Measurements from ENCODE around the gene ZBTB17. TPM values are rescaled to one million over a fixed set of nuclear protein-coding genes. Genes with fewer than 3 reads are reported as not detected.

ZBTB17 gene
- total RNA-seq, 1 donor from 2014 or later = 26.5 TPM

GRCh38 chr1:15960808-15961207 lies 15.1 kb downstream of the ZBTB17 start:
- no peak for ATAC-seq

DNA sequence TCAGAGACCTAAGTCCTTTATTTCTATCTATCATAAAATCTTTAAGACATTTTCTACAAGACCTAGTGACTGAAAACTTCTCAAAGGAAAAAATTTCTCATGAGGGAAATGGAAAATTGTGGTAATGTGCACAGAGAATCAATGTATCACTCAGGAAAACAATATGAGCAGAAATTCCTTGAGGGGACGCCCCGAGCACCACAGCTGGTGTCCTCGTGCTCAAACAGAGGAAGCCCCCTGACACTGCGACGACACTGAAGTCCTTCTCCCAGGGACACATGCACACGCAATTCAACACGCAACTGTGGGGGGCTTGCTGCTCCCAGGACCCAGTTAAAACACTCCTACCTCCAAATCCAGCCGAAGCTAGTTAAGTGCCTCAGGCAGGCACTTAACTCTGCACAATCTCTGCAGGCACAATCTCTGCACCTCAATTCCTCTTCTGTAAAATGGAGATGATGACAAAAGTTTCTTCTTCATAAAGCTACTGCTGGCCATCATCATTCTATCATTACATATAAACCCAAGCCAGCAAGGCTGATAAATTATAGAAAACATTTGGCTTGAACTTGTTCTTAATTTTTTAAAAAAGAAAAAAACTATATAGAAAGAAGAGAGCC lies 16.0 kb downstream of the ZBTB17 start:
- no peak for ATAC-seq

DNA sequence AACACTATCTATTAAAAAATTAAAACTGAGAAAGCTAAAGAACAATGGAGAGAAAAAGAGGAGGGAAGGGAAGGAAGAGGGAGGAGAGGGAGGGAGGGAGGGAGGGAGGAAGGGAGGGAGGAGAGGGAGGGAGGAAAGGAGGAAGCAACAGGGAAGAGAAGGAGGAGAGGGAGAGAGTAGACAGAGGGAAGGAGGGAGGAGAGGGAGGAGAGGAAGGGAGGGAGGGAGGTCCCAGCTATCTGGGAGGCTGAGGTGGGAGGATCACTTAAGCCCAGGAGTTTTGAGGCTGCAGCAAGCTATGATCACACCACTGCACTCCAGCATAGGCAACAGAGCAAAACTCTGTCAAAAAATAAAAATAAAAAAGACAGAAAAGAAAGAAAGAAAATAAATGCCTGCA lies 16.5 kb downstream of the ZBTB17 start:
- ATAC-seq = no peak

- ATAC-seq = no peak
Measured at GRCh38 chr1:15958793-15959192, 17.1 kb downstream of the ZBTB17 start.

DNA sequence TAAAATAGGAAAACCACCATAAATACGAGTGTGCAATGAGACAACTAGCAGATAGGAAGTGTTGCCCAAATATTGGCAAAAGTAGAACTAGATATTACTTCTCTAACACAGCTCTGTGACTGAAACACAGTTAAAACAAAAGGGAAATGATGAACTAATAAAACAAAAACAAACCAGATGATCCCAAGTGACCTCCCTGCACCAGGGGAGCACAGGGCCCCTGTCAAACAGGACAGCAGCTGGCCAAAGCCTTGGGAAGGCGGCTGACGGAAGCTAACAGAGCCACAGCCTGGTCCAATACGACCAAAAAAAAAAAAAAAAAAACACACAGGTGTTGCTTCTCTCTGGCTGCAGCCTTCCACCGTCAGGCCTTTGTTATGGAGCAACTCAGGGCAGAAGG lies 17.8 kb downstream of the ZBTB17 start:
- ATAC-seq = no peak

DNA sequence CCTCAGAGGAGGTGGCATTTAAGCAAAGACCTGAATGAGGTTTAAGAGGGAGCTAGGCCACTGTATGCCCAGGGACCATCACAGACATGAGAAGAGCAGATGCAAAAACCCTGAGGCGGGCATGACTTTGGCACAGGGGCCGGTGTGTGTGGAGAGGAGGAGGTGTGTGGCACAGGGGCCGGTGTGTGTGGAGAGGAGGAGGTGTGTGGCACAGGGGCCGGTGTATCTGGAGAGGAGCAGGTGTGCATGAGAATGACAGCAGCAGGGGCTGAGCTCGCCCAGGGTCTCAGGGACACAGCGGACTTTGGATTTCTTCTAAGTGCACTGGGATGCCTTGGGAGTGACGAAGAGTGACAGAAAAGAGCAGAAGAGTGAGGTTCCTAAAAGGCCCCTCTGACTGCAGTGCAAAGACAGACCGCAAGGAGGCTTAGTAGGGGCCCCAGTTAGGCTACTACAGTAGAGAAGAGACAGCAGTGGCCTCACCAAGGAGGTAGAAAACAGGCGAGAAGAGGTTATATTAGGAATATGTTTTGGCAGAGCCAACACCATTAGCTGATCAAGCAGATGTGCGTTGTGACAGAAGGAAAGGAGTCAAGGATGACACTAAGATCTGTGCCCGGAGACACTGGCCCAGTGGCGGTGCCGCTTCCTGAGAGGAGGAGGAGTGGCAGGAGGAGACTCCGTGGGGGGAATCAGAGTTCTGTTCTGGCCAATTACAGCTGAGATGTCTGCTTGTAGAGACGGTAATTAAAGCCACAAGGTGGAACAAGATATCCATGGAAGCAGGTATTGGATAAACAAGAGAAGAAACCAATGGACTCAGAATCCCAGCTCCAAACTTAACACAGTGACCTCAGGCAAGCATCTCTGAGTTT lies 18.4 kb downstream of the ZBTB17 start:
- no peak for ATAC-seq

DNA sequence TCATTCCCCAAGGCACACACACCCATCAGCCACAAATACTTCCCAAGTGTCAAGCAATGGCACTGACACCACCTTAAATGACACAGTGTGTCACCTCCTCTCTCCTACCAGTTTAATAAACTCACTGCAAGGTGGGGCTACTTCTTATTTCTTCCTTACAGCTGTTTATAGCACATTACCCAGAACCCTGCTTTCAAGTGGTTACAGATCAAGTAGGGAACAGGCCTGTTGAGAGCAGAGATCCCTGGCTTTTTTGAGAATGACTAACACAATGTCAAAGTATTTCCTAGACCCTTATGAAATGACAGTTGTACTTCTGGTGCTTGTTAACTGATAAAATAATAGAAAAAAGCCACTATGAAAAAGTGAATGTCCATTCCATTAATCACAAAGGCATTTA lies 19.8 kb downstream of the ZBTB17 start:
- ATAC-seq = peak; percentile 1

GRCh38 chr1:15955552-15955951 lies 20.3 kb downstream of the ZBTB17 start:
- ATAC-seq = no peak

GRCh38 chr1:15954316-15954715 lies 21.6 kb downstream of the ZBTB17 start:
- peak; percentile 34 for ATAC-seq

DNA sequence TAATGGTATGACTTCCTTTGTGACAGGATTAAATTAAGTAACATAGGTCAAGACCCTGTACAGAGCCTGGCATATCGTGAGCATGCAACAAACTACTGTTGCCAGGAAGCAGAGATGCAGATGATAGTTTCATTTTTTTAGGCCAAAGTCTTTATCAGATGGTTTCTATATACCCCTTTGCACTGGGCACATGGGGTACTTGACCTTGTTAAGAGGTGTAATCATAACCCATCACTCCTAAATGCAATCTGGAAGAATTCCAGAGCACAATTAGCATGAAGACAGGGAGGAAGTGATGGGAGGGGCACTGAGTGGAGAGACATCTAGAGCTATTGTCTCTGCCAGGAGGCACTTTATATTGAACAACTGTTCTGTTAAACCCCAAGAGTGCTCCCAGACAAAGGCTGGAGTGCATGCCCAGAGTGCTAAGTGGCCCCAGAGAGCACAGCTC lies 22.1 kb downstream of the ZBTB17 start:
- ATAC-seq = no peak

- ATAC-seq = no peak
Measured at GRCh38 chr1:15953294-15953771, 22.6 kb downstream of the ZBTB17 start.

DNA sequence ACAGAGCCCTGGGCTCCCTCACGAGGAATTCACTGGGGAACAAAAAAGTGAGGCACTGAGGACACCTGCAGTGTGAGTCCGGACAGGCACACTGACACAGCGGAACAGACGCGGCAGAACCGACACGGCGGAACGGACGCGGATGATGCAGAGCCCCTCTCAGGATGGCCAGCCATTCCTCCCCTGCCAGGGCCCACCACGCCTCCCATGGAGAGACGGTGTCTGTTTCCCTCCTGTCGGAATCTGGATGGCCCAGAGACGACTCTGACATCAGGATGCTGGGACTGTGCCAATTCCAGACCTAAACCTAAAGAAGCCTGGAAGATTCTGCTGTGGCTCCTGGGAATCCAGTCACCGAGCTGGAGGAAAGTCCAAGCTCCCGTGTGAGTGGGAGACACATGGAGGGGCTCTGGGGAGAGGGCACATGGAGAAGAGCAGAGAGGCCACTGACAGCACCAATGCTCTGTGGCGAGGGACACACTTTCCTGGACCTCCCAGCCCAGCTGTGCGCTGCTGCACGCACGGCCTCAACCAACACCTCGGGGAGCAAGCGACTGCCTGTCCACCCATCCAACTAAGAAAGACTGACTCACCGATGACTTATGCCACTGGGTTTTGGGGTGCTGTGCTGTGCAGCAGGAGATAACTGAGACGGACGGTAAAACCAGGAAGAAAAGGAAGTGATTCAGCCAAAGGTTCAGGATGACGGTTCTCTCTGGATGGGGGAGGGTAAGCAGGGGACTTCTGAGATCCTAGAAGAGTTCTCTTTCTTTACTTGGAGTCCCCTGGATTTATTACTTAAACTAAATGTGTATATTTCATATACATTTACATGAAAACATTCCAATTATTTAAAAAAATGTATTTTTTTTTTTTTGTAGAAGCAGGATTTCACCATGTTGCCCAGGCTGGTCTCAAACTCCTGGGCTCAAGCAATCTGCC lies 23.3 kb downstream of the ZBTB17 start:
- peak; percentile 71 for ATAC-seq

- no peak for ATAC-seq
Measured at GRCh38 chr1:15951341-15952153, 24.4 kb downstream of the ZBTB17 start.

- no peak for ATAC-seq
Measured at GRCh38 chr1:15950763-15951295, 25.1 kb downstream of the ZBTB17 start.

DNA sequence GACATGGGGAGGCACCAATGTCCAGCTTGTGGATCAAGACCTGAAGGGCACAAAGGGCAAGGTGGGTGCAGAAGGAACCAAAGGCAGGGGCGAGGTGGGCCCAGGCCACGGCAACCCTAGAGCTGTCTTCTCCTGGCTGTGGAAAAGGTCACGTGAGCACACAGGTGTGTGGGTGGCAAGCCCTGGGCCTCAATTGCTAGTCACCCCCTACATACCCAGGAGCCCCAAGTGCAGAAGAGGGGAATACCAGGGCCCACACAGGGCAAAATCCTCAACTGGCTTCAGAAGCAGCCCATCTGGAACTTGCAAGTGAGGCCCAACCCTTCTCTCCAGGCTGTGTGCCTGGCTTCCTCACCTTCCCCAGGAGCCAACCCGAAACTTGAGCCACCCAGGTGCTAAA lies 25.6 kb downstream of the ZBTB17 start:
- no peak for ATAC-seq

- peak; percentile 84 for ATAC-seq
Measured at GRCh38 chr1:15949453-15950245, 26.3 kb downstream of the ZBTB17 start.

DNA sequence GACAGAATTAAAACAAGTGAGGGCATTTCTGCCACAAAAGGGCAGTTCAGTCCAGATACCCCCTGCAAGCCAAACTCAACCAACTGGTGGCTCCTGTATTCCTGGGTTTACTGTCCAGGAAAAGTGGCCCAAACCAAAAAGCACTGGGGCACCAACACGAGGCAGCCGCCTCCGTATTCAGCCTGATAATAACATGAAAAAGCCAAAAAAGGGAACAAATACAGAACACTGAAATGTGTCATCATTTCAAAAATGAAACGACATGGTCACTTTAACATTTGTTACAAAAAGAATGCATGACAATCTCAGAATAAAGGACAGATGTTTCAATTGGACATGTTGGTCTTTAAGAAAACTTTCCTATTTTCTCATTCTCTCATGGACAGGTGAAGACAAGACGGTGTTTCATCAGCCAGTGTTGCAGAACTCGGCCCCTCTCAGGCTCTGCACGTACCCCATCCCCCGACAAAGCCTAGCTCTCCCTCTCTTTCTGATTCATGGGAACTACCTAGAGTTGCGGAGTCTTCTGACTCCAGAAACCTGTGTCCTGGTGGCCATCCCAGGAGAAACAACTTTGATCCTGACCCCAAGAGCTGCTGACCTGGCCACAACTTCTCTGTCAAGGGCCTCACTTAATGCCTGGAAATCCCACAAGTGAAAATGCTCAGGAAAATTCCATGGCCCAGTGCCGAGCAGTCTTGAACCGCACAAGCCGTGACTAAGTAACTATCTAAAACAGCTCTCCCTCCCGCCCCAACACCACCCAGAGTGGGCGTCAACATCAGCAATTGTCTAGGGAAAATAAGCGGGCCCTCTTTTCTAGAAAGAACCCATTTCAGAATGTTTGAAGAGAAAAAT lies 27.1 kb downstream of the ZBTB17 start:
- peak; percentile 27 for ATAC-seq

- no peak for ATAC-seq
Measured at GRCh38 chr1:15948091-15948591, 27.8 kb downstream of the ZBTB17 start.

DNA sequence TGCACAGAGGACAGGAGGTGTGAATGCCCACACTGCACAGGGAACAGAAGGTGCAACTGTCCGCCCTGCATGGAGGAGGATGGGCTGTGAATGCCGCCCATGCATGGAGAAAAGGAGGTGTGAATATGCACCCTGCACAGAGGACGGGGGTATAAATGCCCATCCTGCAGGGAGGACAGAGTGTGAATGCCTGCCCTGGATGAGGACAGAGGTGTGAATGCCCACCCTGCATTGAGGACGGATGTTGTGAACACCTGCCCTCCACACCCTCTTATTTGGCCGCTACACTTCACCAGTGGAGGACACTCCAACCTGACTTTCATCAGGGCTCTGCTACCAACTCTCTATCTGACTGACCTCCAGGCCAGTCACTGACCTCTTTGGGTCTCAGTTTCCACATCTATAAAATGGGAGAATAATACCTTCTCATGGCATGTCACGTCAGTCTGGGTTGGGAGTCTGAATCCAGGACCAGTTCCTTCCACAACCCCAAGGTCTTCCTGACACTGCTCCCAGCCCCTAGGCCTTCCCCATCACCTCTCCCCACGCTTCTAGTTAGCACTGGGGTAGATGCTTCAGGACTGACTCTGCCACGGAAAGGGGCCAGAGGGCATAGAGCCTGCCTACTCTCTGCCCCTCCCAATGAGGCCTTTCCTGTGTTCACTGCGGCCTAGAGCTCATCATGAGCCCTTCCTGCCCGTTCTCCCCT lies 28.4 kb downstream of the ZBTB17 start:
- no peak for ATAC-seq

All from esophagus mucosa (tissue), 1 donor.